ENCODE measurements around the gene ALKBH1.
A peak's percentile ranks its signal among the peaks of the same experiment; 100 is the strongest.

The ALKBH1 gene

DNA sequence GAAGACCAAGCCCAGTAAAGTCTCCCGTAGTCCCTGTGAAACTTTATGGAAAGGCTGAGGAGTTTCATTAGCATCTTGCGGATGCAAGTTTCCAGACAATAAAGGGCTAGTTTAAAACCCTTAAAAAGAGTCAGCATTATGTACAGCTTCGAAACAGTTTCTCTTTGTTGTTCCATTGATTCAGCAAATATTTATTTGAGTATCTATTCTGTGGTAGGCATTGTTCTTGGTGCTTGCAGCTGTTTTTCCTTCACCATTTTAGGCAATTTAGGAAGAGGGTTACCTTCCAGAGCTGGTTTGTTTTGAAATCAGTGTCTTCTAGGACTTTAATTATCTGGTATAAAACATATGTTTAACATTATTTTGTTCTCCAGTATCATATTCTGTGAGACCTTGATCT is 1.6 kb upstream of the ALKBH1 start:
- TF ChIP-seq, protein P1, sequence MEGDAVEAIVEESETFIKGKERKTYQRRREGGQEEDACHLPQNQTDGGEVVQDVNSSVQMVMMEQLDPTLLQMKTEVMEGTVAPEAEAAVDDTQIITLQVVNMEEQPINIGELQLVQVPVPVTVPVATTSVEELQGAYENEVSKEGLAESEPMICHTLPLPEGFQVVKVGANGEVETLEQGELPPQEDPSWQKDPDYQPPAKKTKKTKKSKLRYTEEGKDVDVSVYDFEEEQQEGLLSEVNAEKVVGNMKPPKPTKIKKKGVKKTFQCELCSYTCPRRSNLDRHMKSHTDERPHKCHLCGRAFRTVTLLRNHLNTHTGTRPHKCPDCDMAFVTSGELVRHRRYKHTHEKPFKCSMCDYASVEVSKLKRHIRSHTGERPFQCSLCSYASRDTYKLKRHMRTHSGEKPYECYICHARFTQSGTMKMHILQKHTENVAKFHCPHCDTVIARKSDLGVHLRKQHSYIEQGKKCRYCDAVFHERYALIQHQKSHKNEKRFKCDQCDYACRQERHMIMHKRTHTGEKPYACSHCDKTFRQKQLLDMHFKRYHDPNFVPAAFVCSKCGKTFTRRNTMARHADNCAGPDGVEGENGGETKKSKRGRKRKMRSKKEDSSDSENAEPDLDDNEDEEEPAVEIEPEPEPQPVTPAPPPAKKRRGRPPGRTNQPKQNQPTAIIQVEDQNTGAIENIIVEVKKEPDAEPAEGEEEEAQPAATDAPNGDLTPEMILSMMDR (IDR thresholded peaks at IDR 0.05; ENCODE audit: borderline replicate concordance, extremely low read depth, low read length, poor library complexity, severe bottlenecking) = no peak
- no peak for TF ChIP-seq EZH2 (IDR thresholded peaks at IDR 0.05; ENCODE audit: borderline replicate concordance, low read depth, low read length, severe bottlenecking)
- Histone ChIP-seq H4K20me1 (ENCODE audit: insufficient read depth, low read length) (peaks cover 25% of the 10 kb centered on the region; the same call in 1 of the 2 replicates), H3K9ac (ENCODE audit: low read depth, low read length) (peak overlapping the region; percentile 75), H3K4me2 (ENCODE audit: insufficient read depth, low read length) (peak overlapping the region; percentile 87), H3K4me1 (ENCODE audit: insufficient read depth, low read length) (peaks cover 36% of the 10 kb centered on the region), H3K9me3 (ENCODE audit: insufficient read depth, low read length, severe bottlenecking) (no peaks in the 10 kb centered on the region), H3K27ac (ENCODE audit: low read length) (no peak overlapping the region), H3K79me2 (ENCODE audit: insufficient read depth, low read length) (peaks cover 93% of the 10 kb centered on the region), H3K27me3 (ENCODE audit: insufficient read depth, low read length, poor library complexity) (no peaks in the 10 kb centered on the region), H2AFZ (ENCODE audit: low read depth, low read length) (no peak overlapping the region), H3K36me3 (ENCODE audit: insufficient read depth, low read length) (peaks cover 47% of the 10 kb centered on the region), H3K4me3 (ENCODE audit: low read depth in 1 of 2, low read length in 2 of 2) (peak overlapping the region; percentile 71 to 94; a peak in 3 of 4 replicates)
- ATAC-seq (ENCODE audit: insufficient read depth, low read depth) (no peak), DNase-seq (no peak)

DNA sequence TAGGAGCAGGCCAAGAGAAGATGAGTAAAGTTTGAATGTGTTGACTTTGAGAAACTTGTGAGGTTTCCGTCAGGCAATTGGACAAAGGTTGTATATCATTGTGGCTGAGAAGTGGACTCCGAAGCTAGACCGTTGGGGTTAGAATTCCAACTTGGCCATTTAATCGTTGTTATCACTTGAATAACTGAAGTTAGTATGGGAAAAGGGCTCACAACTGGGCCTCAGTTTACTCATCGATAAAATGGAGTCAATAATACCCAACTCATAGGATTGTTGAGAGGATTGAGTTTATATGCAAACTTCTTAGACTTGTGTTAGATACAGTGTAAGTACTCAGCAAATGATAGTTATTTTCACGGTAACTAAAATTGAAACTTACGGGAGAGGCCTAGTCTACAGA is 926 bp upstream of the ALKBH1 start:
- Histone ChIP-seq H3K4me2 (ENCODE audit: insufficient read depth, low read length) (peak overlapping the region; percentile 87), H3K9me3 (ENCODE audit: insufficient read depth, low read length, severe bottlenecking) (no peaks in the 10 kb centered on the region), H2AFZ (ENCODE audit: low read depth, low read length) (peak overlapping the region; percentile 82; the same call in 1 of the 2 replicates), H3K9ac (ENCODE audit: low read depth, low read length) (peak overlapping the region; percentile 75), H3K4me1 (ENCODE audit: insufficient read depth, low read length) (peaks cover 36% of the 10 kb centered on the region), H3K27me3 (ENCODE audit: insufficient read depth, low read length, poor library complexity) (no peaks in the 10 kb centered on the region), H3K79me2 (ENCODE audit: insufficient read depth, low read length) (peaks cover 92% of the 10 kb centered on the region), H3K27ac (ENCODE audit: low read length) (peak overlapping the region; percentile 84), H3K36me3 (ENCODE audit: insufficient read depth, low read length) (peaks cover 48% of the 10 kb centered on the region), H3K4me3 (ENCODE audit: low read depth in 1 of 2, low read length in 2 of 2) (peak overlapping the region; percentile 71 to 94), H4K20me1 (ENCODE audit: insufficient read depth, low read length) (peaks cover 19% of the 10 kb centered on the region; the same call in 1 of the 2 replicates)
- ATAC-seq (ENCODE audit: insufficient read depth, low read depth) = no peak
- TF ChIP-seq, protein P1 (IDR thresholded peaks at IDR 0.05; ENCODE audit: borderline replicate concordance, extremely low read depth, low read length, poor library complexity, severe bottlenecking) = no peak
- TF ChIP-seq EZH2 (IDR thresholded peaks at IDR 0.05; ENCODE audit: borderline replicate concordance, low read depth, low read length, severe bottlenecking) = no peak
- DNase-seq = no peak

DNA sequence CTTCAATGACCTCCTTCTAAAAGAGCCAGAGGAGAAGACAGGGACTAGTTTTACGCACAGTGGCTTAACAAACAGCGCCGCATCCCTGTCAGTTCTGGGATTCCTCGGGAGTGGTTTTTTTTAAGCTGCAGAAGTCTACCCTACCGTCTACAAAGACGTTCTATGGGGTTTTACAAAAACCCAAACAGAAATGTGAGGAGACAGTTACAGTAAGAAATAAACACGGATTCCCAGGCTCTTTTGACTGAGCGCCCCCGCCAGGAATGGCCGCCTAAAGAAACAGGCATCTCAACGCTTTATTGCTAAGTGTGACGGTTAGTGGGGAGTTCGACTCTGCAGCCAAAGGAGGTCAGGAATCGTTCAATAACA is 484 bp downstream of the ALKBH1 start:
- Histone ChIP-seq H3K4me3 (ENCODE audit: low read depth in 1 of 2, low read length in 2 of 2) (peak overlapping the region; percentile 71 to 94), H3K27ac (ENCODE audit: low read length) (peak overlapping the region; percentile 84), H3K27me3 (ENCODE audit: insufficient read depth, low read length, poor library complexity) (no peaks in the 10 kb centered on the region), H3K4me2 (ENCODE audit: insufficient read depth, low read length) (peak overlapping the region; percentile 98), H3K36me3 (ENCODE audit: insufficient read depth, low read length) (peaks cover 50% of the 10 kb centered on the region), H3K9ac (ENCODE audit: low read depth, low read length) (peak overlapping the region; percentile 75), H2AFZ (ENCODE audit: low read depth, low read length) (peak overlapping the region; percentile 87), H3K9me3 (ENCODE audit: insufficient read depth, low read length, severe bottlenecking) (no peaks in the 10 kb centered on the region), H4K20me1 (ENCODE audit: insufficient read depth, low read length) (peaks cover 19% of the 10 kb centered on the region; the same call in 1 of the 2 replicates), H3K79me2 (ENCODE audit: insufficient read depth, low read length) (peaks cover 85% of the 10 kb centered on the region), H3K4me1 (ENCODE audit: insufficient read depth, low read length) (peaks cover 36% of the 10 kb centered on the region)
- ATAC-seq (ENCODE audit: insufficient read depth, low read depth) (peak; percentile 33), DNase-seq (no peak)
- no peak for TF ChIP-seq EZH2 (IDR thresholded peaks at IDR 0.05; ENCODE audit: borderline replicate concordance, low read depth, low read length, severe bottlenecking)
- TF ChIP-seq, protein P1 (IDR thresholded peaks at IDR 0.05; ENCODE audit: borderline replicate concordance, extremely low read depth, low read length, poor library complexity, severe bottlenecking) = peak; percentile 43

Data from DND-41 (cell line).